GM23338 (cell line): ENCODE data around the gene ANKS1B. TPM values are rescaled to one million over a fixed set of nuclear protein-coding genes. Genes with fewer than 3 reads are reported as not detected.

Experiments used
- ATAC-seq: fragments of 200-7000 bp; cut with Tn5 transposase; 3 replicates; pipeline ENCODE4 v1.9.1; 2020
- DNase-seq: peaks from one replicate; pipeline ENCODE4 v3.0.0-alpha.2; 2015; ENCODE audit warnings: low spot score
- H2AFZ ChIP-seq: fragments of 200-600 bp; sonication (generic); 2 replicates; pipeline ENCODE4 v1.8.0; 2016; ENCODE audit warnings: antibody characterized with exemption, mild to moderate bottlenecking, moderate library complexity
- H3F3A ChIP-seq: fragments of 200-600 bp; sonication (generic); replicated peaks from 2 replicates; pipeline ENCODE4 v1.8.0; 2017; ENCODE audit warnings: antibody characterized with exemption, mixed run types, low read depth
- H3K27ac ChIP-seq: fragments of 200-600 bp; sonication (generic); 2 replicates; pipeline ENCODE4 v1.6.1; 2016; ENCODE audit warnings: low read depth
- H3K27me3 ChIP-seq: fragments of 200-600 bp; sonication (generic); 2 replicates; pipeline ENCODE4 v1.8.0; 2016; ENCODE audit warnings: mild to moderate bottlenecking, mixed run types, moderate library complexity; ENCODE audit not compliant: insufficient read depth
- H3K36me3 ChIP-seq: fragments of 200-600 bp; sonication (generic); 2 replicates; pipeline ENCODE4 v1.8.0; 2016; ENCODE audit warnings: mild to moderate bottlenecking; ENCODE audit not compliant: insufficient read depth
- H3K4me1 ChIP-seq: fragments of 200-600 bp; sonication (generic); 2 replicates; pipeline ENCODE4 v1.8.0; 2016; ENCODE audit warnings: mild to moderate bottlenecking, moderate library complexity; ENCODE audit not compliant: insufficient read depth
- H3K4me2 ChIP-seq: fragments of 200-600 bp; sonication (generic); 2 replicates; pipeline ENCODE4 v1.7.1; 2017; ENCODE audit warnings: mixed run types
- H3K4me3 ChIP-seq: fragments of 200-600 bp; sonication (generic); 2 replicates; pipeline ENCODE4 v1.6.1; 2016; ENCODE audit warnings: mixed run types
- H3K79me2 ChIP-seq: fragments of 200-600 bp; sonication (generic); replicated peaks from 2 replicates; pipeline ENCODE4 v1.8.0; 2017; ENCODE audit warnings: mild to moderate bottlenecking; ENCODE audit not compliant: insufficient read depth
- H3K9me2 ChIP-seq: fragments of 200-600 bp; sonication (generic); 2 replicates; pipeline ENCODE4 v1.8.0; 2017; ENCODE audit not compliant: insufficient read depth
- H4K20me1 ChIP-seq: fragments of 200-600 bp; sonication (generic); replicated peaks from 2 replicates; pipeline ENCODE4 v1.8.0; 2017; ENCODE audit warnings: mild to moderate bottlenecking; ENCODE audit not compliant: insufficient read depth
- H3K27ac Mint-ChIP-seq: 2 replicates; pipeline ENCODE4 v1.8.0; 2020; ENCODE audit warnings: inconsistent platforms, mild to moderate bottlenecking, moderate library complexity, mixed read lengths
- H3K27me3 Mint-ChIP-seq: 3 replicates; pipeline ENCODE4 v1.8.0; 2022; ENCODE audit warnings: low read depth, mild to moderate bottlenecking, moderate library complexity, mixed read lengths, inconsistent platforms; ENCODE audit not compliant: insufficient read depth, poor library complexity
- H3K36me3 Mint-ChIP-seq: 3 replicates; pipeline ENCODE4 v1.8.0; 2021; ENCODE audit warnings: low read depth, mild to moderate bottlenecking, inconsistent platforms, moderate library complexity, mixed read lengths
- H3K4me1 Mint-ChIP-seq: 3 replicates; pipeline ENCODE4 v1.8.0; 2020; ENCODE audit warnings: mild to moderate bottlenecking, inconsistent platforms, mixed read lengths
- H3K4me3 Mint-ChIP-seq: 3 replicates; pipeline ENCODE4 v1.8.0; 2021; ENCODE audit warnings: moderate library complexity, mild to moderate bottlenecking, inconsistent platforms, mixed read lengths
- H3K9me3 Mint-ChIP-seq: 3 replicates; pipeline ENCODE4 v1.8.0; 2020; ENCODE audit warnings: moderate library complexity, mild to moderate bottlenecking, inconsistent platforms, mixed read lengths
- CTCF ChIP-seq, 2 experiments: fragments of 200-600 bp in 1 of 2; sonication (generic) in 1 of 2; conservative IDR thresholded peaks; 2 replicates each; pipeline versions ENCODE4 v1.5.1 to v1.6.1; 2016 to 2017; ENCODE audit warnings: antibody characterized with exemption in 2 of 2, low read depth in 2 of 2, mild to moderate bottlenecking in 2 of 2, moderate library complexity in 1 of 2
- ETS1 ChIP-seq: IDR thresholded peaks from 2 replicates; pipeline ENCODE4 v1.6.1; 2016; ENCODE audit warnings: antibody characterized with exemption
- EZH2phosphoT487 ChIP-seq: fragments of 200-600 bp; sonication (generic); IDR thresholded peaks from one replicate; pipeline ENCODE4 v1.8.1; 2018; ENCODE audit warnings: antibody characterized with exemption; ENCODE audit not compliant: unreplicated experiment
- JUNB ChIP-seq: IDR thresholded peaks from one replicate; pipeline ENCODE4 v1.6.1; 2016; ENCODE audit warnings: antibody characterized with exemption; ENCODE audit not compliant: unreplicated experiment
- POLR2AphosphoS5 ChIP-seq: IDR thresholded peaks from 2 replicates; pipeline ENCODE4 v1.6.1; 2016; ENCODE audit warnings: antibody characterized with exemption, low read depth
- REST ChIP-seq: IDR thresholded peaks from one replicate; pipeline ENCODE4 v1.6.1; 2018; ENCODE audit warnings: antibody characterized with exemption; ENCODE audit not compliant: unreplicated experiment
- ZNF114 ChIP-seq: fragments of 250-450 bp; sonication (Bioruptor Pico); IDR thresholded peaks from 2 replicates; pipeline ENCODE4 v1.5.0; 2020; ENCODE audit warnings: mild to moderate bottlenecking, moderate library complexity
- ZNF331 ChIP-seq: fragments of 250-450 bp; sonication (Bioruptor Pico); IDR thresholded peaks from 2 replicates; pipeline ENCODE4 v1.5.0; 2020; ENCODE audit warnings: low read depth, mild to moderate bottlenecking, moderate library complexity
- ZNF462 ChIP-seq: fragments of 250-450 bp; sonication (Bioruptor Pico); IDR thresholded peaks from 2 replicates; pipeline ENCODE4 v1.5.0; 2020; ENCODE audit warnings: mild to moderate bottlenecking, moderate library complexity
- polyA plus RNA-seq: library from polyadenylated mRNA; unstranded; fragments of >200 nt; fragmentation: Nextera tagmentation; extraction: Ambion mirVana; gene quantifications from 2 replicates; pipeline ENCODE4 v1.2.1, GENCODE V29; 2016
- total RNA-seq: library from RNA; depleted of rRNA; stranded (reverse); fragments of >200 nt; shearing (Covaris generic); gene quantifications from 2 replicates; pipeline ENCODE4 v1.2.3, GENCODE V29; 2014

ANKS1B gene
- total and polyA plus RNA-seq, 2 experiments from 2014 or later, result 4.3 to 5.8 TPM

GRCh38 chr12:99049774-99050173 lies 935.0 kb downstream of the ANKS1B start:
- H3K79me2 ChIP-seq, result no peaks in the 10 kb centered on the region
- H3K4me3 ChIP-seq, result no peak overlapping the region
- H3K4me3 Mint-ChIP-seq, result no peak overlapping the region
- no peak for TF ChIP-seq ZNF462 (CRISPR knock-in tag)
- no peak for TF ChIP-seq JUNB
- no peak for TF ChIP-seq ETS1
- TF ChIP-seq CTCF (conservative IDR thresholded peaks at IDR 0.05; ENCODE audit: low read depth in 2 of 2), result no peak
- no peak for TF ChIP-seq ZNF331 (CRISPR knock-in tag)
- TF ChIP-seq POLR2AphosphoS5, result no peak
- no peak for TF ChIP-seq REST
- no peak for TF ChIP-seq EZH2phosphoT487
- no peak for TF ChIP-seq ZNF114
- H3K27ac Mint-ChIP-seq, result peak overlapping the region; percentile 13; the same call in 1 of the 2 replicates
- no peak overlapping the region for H2AFZ ChIP-seq
- no peaks in the 10 kb centered on the region for H3K36me3 ChIP-seq
- DNase-seq (no peak), ATAC-seq (no peak)
- H3K9me3 Mint-ChIP-seq, result peaks cover 17% of the 10 kb centered on the region
- H3K4me2 ChIP-seq, result no peak overlapping the region
- H3K4me1 Mint-ChIP-seq, result peaks cover 4% of the 10 kb centered on the region; the same call in 1 of the 3 replicates
- H3K36me3 Mint-ChIP-seq, result peaks cover 17% of the 10 kb centered on the region
- no peak overlapping the region for H3K27ac ChIP-seq
- no peaks in the 10 kb centered on the region for H3F3A ChIP-seq
- H3K27me3 Mint-ChIP-seq, result no peaks in the 10 kb centered on the region
- no peaks in the 10 kb centered on the region for H3K4me1 ChIP-seq
- no peaks in the 10 kb centered on the region for H3K9me2 ChIP-seq
- H4K20me1 ChIP-seq, result no peaks in the 10 kb centered on the region
- H3K27me3 ChIP-seq, result no peaks in the 10 kb centered on the region
